Gastroesophageal sphincter (tissue), 3 donors: Measurements from ENCODE around the gene SENP1.

Source experiments
- CTCF ChIP-seq, 4 experiments: fragments of 200-600 bp in 2 of 4; fragments of 450-650 bp in 2 of 4; sonication (generic) in 1 of 4; IDR thresholded peaks; one replicate each; pipeline ENCODE4 v1.5.1; 2017 to 2019; ENCODE audit warnings: antibody characterized with exemption in 4 of 4, mild to moderate bottlenecking in 2 of 4, moderate library complexity in 2 of 4
- POLR2A ChIP-seq, 2 donors: fragments of 450-650 bp; IDR thresholded peaks; one replicate each; pipeline ENCODE4 v1.6.1; 2017; ENCODE audit warnings: antibody characterized with exemption in 2 of 2, mild to moderate bottlenecking in 2 of 2, moderate library complexity in 1 of 2
- POLR2AphosphoS5 ChIP-seq: sonication (generic); formaldehyde crosslinking; IDR thresholded peaks from one replicate; pipeline ENCODE4 v1.6.1; 2017; ENCODE audit warnings: antibody characterized with exemption

GRCh38 chr12:48038085-48038484, 67.8 kb downstream of the SENP1 start:
- TF ChIP-seq CTCF (IDR thresholded peaks at IDR 0.05) (no peak), POLR2A (IDR thresholded peaks at IDR 0.05) (no peak), POLR2AphosphoS5 (no peak)
